HuH-7.5 (cell line): ENCODE data around the gene DNAAF8.
"Not testable (repeated sequence)": the region's sequence is repeated elsewhere in the genome, so short reads cannot be mapped to it uniquely, and the experiment has no call there.

ENCODE experiments used
- DNase-seq: peaks from one replicate; pipeline ENCODE4 v3.0.0; 2011; ENCODE audit warnings: low spot score

Gene DNAAF8

DNA sequence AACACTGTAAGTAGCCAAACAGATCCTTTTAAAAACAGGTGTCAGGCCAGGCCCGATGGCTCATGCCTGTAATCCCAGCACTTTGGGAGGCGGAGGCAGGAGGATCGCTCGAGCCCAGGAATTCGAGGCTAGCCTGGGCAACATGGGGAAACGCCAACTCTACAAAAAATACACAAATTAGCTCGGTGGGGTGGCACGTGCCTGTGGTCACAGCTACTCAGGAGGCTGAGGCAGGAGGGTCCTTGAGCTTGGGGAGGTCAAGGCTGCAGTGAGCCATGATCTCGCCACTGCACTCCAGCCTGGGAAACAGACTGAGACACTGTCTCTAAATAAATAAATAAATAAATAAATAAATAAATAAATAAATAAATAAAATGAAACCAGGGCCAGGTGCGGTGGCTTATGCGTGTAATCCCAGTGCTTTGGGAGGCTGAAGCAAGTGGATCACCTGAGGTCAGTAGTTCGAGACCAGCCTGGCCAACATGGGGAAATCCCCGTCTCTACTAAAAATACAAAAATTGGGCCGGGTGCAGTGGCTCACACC, 50.2 kb downstream of the DNAAF8 start:
- not testable (repeated sequence) for DNase-seq

DNA sequence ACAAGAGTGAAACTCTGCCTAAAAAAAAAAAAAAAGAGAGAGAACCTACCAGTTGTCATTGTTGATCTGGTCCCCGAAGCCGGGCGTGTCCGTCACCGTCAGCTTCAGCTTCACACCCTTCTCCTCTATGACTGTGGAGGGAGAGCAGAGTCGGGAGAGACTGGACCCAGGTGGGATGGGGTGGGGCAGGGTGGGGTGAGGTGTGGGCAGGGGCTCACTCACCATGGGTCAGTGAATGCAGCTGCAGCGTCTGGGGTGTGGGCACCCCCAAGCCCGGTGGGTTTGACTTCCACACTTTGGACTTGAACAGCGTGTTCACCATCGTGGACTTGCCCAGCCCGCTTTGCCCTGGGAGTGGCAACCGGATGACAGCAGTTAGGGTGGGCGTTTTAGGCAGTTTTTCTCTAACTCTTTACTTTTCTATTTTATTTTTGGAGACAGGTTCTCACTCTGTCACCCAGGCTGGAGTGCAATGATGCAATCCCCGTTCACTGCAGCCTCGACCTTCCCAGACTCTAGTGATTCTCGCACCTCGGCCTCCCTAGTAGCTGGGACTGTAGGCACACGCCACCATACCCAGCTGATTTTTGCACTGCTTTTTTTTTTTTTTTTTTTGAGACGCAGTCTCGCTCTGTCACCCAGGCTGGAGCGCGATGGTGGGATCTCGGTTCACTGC, 51.6 kb downstream of the DNAAF8 start:
- DNase-seq, result no peak

DNA sequence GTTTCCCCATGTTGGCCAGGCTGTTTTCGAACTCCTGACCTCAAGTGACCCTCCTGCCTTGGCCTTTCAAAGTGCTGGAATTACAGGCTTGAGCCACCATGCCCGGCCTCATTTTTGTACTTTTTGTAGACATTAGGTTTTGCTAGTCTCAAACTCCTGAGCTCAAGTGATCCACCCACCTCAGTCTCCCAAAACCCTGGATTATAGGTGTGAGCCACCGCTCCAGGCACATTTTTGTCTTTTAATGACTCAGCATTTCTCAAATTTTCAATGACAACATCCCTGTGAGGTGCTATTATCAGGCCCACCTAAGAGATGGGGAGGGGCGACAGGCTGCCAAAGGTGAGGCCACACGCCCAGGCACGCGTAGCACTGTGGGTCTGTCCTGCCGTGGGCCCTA, 52.7 kb downstream of the DNAAF8 start:
- no peak for DNase-seq

DNA sequence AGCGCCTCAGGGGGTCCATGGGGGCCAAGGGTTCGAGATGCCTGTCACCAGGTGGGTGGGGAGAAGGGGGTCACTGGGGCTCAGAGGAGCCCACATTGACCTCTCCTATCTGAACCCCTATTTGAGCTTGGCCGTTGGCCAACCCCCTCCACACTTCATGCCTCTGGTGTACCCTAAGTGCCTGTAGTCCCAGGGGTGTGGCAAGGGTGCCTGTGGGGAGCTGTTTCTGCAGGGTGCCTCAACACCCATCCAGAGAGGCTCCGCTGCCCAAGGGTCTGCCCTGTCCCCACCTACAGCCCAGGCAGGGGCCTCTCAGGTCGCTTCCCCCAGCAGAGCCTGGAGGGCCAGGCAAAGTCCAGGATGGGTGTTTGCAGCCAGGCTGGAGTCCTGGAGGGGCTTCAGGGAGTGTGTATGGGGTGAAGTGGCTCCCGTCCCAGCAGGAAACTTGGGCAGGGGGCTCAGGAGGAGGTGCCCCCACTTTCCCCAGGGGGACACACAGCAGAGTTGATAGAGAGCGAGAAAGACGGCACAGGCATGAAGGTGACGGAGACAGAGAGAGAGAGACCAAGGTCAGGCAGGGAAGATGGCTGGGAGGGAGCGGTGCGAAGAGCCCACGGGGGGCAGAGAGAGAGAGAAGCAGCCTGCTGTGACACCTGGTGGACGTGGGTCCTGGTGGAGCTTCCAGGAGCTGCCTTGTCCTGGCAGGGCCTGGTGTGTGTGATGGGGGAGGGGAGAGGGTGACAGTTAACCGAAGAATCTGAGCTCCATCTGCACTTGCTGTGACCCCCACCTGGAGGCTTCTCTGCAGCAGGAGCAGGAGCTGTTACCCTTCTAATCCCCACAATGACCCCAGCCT, 53.5 kb downstream of the DNAAF8 start, which contains the start of gene SEPTIN12:
TSS of gene SEPTIN12 (minus strand) at position 719 of the 856 bp plus-strand sequence. CDS start at position 19, 700 bp downstream.
- no peak for DNase-seq

DNA sequence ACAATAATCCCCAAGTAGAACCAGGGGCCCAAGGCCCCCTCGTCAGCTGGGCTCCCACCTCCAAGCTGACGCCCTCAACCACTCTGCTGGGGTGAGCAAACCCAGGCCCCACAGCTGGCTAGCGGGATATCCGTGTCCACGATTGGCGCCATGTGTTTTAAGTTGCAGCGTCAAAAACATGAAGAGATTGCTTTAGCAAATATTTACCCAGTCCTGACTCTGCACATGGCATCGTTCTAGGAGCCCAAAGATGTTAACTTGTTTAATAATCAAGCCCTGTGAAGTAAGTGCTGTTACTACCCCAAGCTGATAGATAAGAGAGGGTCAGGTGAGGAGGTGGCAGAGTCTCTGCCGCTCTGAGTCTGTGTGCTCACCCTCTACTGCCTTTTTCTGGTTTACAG, 54.2 kb downstream of the DNAAF8 start:
- no peak for DNase-seq

DNA sequence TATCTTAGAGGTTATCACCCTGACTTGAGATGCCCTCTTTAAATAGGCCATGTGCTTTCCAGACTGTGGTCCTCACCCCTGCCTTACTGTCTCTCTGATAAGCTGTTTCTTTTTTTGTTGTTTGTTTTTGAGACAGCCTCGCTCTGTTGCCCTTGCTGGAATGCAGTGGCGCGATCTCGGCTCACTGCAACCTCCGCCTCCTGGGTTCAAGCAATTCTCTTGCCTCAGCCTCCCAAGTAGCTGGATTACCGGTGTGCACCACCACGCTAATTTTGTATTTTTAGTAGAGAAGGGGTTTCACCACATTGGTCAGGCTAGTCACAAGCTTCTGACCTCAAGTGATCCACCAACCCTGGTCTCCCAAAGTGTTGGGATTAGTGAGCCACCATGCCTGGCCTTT, 54.6 kb downstream of the DNAAF8 start:
- no peak for DNase-seq

DNA sequence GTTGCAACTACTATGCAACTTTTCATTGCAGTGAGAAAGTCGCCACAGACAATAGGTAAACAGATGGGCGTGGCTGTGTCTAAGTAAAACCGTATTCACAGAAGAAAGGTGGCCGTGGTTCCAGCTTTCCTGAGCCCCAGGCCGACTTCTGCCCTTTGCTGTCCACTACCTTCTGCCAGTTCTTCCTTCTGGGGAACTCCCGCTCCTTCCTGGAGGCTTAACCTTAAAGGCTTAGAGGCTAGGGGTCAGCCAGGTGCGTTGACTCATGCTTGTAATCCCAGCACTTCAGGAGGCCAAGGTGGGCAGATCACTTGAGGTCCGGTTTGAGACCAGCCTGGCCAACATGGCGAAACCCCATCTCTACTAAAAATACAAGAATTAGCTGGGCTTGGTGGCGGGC, 55.9 kb downstream of the DNAAF8 start:
- DNase-seq, result no peak

DNA sequence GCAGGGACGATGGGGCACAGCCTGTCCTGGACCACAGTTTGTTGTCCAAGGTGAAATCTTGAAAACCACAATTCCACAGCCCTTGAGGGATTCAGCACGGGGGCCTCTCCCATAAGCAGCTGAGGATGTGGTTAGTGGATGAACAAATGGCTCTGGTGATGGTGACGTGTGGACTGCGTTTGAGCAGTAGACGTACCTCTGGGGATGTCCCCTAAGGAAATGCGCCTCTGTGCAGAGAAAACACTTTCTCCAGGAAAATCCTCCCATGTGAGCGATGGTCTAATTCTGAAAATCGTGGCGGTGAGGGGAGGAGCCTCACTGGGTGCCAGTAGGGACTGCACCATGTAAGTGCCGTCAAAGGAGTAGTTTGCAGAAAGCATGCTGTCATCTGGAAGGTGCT, 56.5 kb downstream of the DNAAF8 start:
- no peak for DNase-seq

DNA sequence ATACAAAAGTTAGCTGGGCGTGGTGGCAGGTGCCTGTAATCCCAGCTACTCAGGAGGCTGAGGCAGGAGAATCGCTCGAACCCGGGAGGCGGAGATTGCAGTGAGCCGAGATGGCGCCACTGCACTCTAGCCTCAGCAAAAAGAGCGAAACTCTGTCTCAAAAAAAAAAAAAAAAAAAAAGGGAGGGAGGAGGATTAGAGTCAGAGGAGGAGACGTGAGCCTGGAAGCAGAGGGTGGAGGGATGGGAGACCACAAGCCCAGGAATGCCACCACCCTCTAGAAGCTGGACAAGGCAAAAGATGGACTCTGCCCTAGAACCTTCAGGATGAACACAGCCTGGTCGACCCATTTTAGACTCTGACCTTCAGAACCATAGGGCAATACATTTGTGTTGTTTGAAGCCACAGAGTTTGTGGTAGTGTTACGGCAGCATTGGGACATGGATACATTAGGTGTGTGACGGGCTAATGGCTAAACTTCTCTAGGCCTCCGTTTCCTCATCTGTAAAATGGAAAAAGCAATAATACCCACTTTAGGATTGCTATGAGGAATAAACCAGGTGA, 58.7 kb downstream of the DNAAF8 start:
- no peak for DNase-seq

DNA sequence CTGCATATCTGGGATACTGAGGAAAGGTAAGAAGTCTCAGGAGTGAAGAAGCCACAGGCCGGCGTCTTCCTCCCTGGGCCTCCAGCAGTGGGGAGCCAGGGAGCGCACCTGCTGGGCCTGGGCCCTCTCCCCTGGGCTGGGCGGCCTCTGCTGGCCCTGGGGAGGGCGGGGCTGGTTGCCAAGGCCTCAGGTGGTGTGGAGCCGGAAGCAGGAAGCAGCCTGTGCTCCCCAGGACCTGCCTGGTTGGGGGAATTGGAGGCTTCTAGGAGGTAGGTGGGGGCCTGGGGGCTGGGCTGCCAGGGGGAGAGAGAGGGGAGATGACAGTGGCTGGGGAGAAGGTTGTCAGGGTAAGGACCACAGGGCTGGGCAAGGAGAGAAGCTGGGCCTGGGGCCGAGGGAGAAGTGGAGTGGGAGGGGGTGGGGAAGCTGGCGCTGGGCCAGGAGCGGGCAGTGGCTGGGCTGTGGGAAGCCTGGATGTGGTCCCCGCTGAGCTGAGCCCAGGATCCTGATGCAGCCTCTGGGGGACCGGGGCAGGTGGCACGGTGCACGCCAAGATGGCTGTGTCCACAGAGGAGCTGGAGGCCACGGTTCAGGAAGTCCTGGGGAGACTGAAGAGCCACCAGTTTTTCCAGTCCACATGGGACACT, 61.0 kb downstream of the DNAAF8 start, which contains the start of gene SMIM22:
TSS of gene SMIM22 (plus strand) at position 189 of the 647 bp plus-strand sequence. CDS start at position 555, 366 bp downstream.
- no peak for DNase-seq

DNA sequence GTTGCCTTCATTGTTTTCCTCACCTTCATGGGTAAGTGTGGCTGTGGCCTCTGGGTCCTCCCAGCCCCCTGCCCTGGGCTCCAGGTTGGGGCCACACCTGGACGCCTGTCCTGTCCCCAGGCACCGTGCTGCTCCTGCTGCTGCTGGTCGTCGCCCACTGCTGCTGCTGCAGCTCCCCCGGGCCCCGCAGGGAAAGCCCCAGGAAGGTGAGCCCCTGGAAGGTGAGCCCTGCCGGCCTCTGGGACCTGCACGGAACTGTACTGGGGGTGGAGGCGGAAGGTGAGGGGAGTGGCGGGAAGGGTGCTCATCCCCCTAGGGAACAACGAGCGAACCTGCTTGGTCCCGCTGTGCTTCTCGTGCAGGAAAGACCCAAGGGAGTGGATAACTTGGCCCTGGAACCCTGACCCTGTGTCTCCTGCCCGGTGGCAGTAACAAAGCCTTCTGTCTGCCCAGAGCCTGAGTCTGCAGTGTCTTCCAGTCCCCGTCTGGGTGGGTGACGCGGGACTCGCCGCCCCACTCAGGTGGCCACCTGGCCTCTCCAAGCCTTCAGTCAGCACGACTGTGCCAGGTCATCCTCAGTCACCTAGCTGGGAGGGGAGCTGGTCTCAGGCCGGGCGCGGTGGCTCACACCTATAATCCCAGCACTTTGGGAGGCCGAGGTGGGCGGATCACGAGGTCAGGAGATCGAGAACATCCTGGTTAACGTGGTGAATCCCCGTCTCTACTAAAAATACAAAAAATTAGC, 61.7 kb downstream of the DNAAF8 start:
- no peak for DNase-seq

DNA sequence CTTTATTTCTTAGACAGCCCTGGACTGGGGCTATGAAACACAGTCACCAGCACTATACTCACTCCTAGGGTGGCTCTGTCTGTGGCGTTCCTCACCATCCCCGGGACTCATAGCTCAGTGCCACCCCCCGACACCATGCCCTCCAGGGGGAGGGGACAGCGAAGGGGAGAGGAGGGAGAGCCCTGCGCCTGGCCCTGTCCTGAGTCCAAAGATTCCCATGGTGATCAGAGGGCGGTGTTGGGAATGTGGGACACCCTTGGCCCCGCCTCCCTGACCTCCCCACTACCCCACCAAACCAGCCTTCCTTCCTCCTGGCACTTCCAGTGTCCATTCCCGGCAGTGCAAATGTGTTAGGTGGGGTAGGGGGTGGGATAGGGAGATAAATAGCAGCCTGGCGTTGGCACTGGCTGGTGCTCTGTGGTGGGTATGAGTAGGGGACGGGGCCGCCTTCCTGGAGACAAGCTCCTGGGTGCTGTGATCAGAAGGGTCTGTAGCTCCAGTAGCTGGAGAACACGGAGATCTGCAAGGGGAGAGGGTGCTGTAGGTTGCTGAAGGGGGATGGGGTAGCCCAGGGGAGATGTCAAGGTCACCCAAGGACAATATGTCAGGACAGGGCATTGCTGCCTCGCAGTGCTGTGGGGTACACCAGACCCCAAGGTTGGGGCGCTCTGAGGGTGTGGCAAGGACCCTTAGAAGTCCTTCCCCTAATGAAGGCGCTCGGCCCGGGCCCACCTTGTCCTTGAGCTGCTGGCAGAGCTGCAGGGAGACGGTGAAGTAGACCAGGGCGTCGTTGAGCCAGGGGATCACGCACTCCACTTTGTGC, 62.9 kb downstream of the DNAAF8 start:
- no peak for DNase-seq

DNA sequence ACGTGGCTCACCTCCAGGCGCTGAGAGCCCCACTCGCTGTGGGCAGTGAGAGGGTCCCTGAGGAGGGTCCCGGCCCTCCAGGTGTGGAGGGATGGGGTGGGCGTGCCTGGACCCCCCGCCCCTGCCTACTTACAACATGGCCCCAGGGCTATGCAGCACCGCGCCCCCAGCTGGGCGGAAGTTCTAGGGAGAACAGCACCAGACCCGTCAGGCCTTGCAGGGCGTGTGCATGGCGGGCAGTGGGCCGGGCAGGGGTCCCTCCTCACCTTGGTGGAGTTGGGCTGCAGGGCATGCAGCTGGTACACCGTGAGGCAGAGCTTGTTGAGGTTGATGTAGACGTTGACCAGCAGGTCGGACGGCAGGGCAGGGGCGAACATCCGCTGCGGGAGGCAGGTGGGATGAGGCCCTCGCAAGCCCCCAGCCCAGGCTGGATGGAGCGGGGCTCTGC, 63.5 kb downstream of the DNAAF8 start:
- no peak for DNase-seq

DNA sequence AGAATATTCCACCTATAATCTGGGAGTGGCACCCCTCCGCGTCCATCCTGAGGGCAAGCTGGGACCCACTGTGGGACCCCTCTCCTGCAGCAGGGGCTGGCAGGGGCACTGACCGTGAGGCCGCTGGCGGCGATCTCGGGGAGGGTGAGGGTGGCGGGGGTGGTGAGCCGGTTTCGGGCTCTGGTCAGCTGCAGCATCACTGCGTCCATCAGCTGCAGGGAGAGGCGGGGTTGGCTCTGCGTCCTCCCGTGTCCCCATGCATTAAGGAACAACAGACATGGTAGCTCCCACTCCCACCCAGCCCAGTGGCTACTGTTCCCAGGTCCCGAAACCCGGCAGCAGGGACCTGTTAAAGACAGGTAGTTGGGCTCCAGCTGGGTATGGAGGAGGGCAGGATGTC, 64.1 kb downstream of the DNAAF8 start:
- DNase-seq, result no peak
